Ishikawa (cell line): ENCODE measurements around the gene SH3BP5L.

Experiments used
- CEBPB ChIP-seq: IDR thresholded peaks from 2 replicates; pipeline ENCODE4 v1.6.1; 2012
- CREB1 ChIP-seq: IDR thresholded peaks from 2 replicates; pipeline ENCODE4 v1.6.1; 2012; ENCODE audit warnings: low read depth
- FOXM1 ChIP-seq: IDR thresholded peaks from 2 replicates; pipeline ENCODE4 v1.6.1; 2012; ENCODE audit warnings: low read depth, borderline replicate concordance
- TF ChIP-seq, protein P1 (sequence below): IDR thresholded peaks from 2 replicates; pipeline ENCODE4 v1.6.1; 2012
- TF ChIP-seq, protein P2 (sequence below): IDR thresholded peaks from 2 replicates; pipeline ENCODE4 v1.6.1; 2012; ENCODE audit warnings: low read depth, mild to moderate bottlenecking
- TF ChIP-seq, protein P3 (sequence below): IDR thresholded peaks from 2 replicates; pipeline ENCODE4 v1.6.1; 2012

DNA sequence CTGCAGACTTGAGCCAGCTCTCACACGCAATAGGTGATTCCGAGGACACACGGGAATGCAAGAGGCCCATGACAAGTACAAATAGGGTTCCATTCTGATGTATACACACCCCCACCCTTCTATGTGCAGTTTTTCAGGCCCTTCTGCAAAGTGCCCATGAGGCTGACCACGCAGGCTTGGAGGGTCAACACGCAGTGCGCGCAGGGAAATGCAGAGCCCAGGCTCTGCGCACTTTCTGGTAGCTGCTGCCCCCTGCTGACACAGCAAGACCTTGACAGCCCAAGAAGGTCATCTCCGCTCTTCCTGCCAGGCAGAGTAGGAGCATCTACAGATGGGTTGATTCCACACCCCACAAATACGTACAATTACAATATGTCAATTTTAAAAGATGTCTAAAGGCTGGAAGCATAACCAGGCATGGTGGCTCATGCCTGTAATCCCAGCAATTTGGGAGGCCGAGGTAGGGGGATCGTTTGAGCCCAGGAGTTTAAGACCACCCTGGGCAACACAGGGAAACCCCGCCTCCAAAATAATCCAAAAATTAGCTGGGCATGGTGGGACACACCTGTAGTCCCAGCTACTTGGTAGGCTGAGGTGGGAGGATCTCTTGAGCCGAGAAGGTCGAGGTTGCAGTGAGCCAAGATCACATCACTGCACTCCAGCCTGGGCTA is 18.5 kb downstream of the SH3BP5L start:
- no peak for TF ChIP-seq CEBPB
- TF ChIP-seq, protein P1, sequence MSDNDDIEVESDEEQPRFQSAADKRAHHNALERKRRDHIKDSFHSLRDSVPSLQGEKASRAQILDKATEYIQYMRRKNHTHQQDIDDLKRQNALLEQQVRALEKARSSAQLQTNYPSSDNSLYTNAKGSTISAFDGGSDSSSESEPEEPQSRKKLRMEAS, result no peak
- no peak for TF ChIP-seq FOXM1
- TF ChIP-seq, protein P2, sequence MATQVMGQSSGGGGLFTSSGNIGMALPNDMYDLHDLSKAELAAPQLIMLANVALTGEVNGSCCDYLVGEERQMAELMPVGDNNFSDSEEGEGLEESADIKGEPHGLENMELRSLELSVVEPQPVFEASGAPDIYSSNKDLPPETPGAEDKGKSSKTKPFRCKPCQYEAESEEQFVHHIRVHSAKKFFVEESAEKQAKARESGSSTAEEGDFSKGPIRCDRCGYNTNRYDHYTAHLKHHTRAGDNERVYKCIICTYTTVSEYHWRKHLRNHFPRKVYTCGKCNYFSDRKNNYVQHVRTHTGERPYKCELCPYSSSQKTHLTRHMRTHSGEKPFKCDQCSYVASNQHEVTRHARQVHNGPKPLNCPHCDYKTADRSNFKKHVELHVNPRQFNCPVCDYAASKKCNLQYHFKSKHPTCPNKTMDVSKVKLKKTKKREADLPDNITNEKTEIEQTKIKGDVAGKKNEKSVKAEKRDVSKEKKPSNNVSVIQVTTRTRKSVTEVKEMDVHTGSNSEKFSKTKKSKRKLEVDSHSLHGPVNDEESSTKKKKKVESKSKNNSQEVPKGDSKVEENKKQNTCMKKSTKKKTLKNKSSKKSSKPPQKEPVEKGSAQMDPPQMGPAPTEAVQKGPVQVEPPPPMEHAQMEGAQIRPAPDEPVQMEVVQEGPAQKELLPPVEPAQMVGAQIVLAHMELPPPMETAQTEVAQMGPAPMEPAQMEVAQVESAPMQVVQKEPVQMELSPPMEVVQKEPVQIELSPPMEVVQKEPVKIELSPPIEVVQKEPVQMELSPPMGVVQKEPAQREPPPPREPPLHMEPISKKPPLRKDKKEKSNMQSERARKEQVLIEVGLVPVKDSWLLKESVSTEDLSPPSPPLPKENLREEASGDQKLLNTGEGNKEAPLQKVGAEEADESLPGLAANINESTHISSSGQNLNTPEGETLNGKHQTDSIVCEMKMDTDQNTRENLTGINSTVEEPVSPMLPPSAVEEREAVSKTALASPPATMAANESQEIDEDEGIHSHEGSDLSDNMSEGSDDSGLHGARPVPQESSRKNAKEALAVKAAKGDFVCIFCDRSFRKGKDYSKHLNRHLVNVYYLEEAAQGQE, result no peak
- TF ChIP-seq, protein P3, sequence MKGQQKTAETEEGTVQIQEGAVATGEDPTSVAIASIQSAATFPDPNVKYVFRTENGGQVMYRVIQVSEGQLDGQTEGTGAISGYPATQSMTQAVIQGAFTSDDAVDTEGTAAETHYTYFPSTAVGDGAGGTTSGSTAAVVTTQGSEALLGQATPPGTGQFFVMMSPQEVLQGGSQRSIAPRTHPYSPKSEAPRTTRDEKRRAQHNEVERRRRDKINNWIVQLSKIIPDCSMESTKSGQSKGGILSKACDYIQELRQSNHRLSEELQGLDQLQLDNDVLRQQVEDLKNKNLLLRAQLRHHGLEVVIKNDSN, result no peak
- TF ChIP-seq CREB1, result no peak
